GF-D8 (cell line): Measurements from ENCODE around the gene OSBPL6.

ENCODE experiments used
- DNase-seq: peaks from one replicate; lab custom pipeline; 2025; lab: John Stamatoyannopoulos, UW

Gene OSBPL6

GRCh38 chr2:178238750-178239149, 44.4 kb downstream of the OSBPL6 start:
- DNase-seq: no peak

- DNase-seq: no peak
These were observed 47.7 kb downstream of the OSBPL6 start for GRCh38 chr2:178241844-178242551.

GRCh38 chr2:178242552-178242883, 48.2 kb downstream of the OSBPL6 start:
- DNase-seq: no peak

GRCh38 chr2:178243961-178244360, 49.6 kb downstream of the OSBPL6 start:
- no peak for DNase-seq

DNA sequence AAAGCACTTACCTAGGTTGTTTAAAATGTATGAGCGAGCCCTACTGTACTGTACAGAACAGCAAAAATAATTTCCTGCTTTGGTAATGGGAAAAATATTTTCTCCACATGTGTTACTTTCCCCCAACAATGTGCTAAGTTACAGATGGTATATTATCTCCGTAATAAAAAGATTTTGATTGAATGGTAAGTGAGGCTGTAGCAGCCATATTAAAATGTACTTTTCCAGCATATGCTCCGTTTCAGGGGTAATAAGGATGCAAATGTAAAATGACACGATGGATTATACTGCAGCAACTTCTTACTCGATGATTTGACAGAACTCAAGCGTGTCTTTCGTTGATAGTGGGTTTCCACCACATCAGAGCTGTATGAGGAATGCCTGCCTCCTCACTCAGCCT, 50.5 kb downstream of the OSBPL6 start:
- DNase-seq: no peak

DNA sequence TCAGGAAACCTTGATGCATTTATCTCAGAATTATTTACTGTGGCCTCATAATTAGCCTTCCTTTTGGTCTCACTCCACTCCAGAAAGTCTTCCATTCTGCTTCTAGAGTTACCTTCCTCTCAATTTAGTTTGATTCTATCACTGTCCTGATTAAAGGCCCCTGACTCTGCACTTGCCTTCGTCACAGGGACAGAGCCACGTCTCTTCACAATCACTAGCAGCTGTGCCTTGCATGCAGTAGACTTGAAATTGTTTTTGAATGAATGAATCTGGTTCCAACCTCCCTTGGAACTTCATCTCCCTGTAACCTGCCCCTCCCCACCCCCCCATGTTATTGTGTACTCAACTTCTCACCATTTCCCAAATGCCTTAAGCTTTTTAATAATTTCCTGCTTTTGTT, 52.4 kb downstream of the OSBPL6 start:
- no peak for DNase-seq

GRCh38 chr2:178247250-178247649, 52.9 kb downstream of the OSBPL6 start:
- DNase-seq: no peak

- no peak for DNase-seq
These were observed 56.1 kb downstream of the OSBPL6 start for GRCh38 chr2:178250429-178250828.

DNA sequence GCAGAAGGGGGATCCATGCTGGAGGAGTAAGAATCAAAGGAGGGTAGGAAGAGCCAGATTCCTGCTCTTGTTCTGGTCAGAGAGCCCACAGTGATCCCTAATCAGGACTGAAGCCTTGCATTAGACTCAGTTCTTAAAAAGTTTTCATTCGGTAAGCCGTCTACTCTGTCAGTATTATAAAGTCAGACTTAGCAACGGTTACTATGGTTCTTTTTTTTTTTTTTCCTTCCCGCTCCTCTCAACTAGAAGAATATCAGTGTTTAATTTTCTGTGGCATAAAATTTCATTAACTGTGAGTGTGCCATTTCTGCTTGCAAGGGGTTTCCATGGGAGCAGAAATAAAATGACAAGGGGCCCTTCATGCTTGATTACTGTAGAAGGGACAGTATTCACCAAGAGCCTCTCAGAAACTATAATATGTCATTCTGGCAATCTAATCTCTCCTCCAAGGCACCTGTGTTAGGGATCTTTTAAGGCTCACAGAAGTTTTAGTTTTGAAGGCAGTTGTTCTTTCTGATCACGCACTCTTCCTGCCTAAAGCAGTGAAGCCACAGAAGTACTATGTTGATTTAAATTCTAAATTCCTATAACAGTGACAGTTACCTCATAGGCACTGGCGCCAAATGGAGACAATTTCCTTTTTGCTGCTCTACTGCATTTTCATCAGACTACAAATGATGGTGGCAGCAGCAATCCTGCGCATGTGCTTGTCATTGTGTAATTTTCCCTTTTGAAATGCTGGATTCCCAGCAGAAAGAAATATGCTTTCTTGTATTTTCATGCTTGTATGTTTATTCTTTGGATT, 57.0 kb downstream of the OSBPL6 start:
- DNase-seq: no peak

- no peak for DNase-seq
These were observed 62.2 kb downstream of the OSBPL6 start for GRCh38 chr2:178256382-178257042.

DNA sequence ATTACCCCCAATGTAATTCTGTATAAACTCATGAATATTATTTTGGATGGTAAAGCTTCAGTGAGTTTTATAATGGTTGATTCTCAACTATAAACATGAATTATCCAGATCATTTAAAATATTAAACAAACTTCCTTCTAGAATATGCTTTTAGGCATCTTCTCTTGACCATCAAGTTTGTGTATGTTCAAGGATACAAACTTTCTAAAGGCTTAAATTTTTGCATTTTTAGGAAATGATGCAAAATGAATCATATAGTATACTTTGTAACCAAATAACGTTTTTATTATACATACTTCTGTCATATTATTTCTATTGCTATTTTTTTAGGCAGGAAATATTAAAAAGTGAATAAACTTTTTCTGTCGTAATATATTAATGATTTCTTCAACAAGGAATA, 62.8 kb downstream of the OSBPL6 start:
- no peak for DNase-seq

DNA sequence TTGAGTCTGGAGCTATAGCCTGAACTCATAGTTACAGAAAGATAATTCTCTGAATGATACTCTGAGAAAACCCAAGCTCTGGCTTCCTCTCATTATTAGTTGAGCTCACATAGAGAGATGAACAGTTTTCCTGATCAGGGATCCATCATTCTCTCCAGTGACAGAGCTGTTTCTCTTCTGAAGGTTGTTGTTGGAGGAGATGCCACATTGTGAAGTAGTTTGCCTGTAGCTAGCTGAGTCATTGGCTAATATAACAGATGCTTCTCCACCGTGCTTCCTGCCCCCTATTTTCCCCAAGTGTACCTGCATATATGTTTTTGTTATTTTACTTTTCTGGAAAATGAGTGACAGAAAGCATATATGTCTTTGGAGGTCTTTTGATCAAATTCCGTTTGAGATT, 64.6 kb downstream of the OSBPL6 start:
- DNase-seq: no peak

DNA sequence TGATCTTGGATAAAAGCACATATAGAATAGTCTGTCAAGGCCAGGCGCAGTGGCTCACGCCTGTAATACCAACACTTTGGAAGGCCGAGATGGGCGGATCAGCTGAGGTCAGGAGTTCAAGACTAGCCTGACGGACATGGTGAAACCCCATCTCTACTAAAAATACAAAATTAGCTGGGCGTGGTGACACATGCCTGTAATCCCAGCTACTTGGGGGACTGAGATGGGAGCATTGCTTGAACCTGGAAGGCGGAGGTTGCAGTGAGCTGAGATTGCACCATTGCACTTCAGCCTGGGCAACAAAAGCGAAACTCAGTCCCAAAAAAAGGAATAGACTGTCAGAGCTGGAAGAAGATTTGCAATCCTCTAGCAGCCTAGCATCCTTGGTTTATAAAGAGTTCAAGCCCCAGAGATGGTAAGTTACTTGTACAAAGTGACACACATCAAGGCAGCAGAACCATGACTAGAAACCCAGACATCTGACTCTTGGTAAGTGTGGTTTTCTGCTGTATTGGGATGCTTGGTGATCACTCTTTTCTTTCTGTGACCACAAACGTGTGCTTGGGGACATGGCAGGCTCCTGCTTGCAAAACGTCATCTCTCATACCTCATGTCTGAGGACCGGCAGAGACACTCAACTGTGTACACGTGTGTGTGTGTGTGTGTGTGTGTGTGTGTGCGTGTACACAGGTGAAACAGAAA, 69.0 kb downstream of the OSBPL6 start:
- no peak for DNase-seq

DNA sequence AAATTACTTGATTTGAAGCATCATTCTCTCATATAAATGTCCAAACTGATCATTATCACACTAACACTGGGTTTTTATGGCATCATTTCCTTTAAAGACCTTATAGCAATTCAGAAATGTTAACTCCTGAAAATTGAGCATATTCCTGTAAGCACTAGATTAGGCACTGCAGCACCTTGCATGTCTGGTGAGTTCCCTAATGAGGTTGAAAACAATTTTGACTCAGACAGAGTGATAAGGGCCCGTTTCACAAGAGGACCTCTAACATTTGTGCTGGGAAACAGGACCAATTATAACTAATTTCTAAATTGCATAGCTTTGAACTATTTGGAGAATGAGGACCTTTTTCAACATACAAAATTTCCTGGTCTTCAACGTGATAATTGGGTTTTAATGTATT, 69.9 kb downstream of the OSBPL6 start:
- no peak for DNase-seq

- DNase-seq: no peak
These were observed 71.5 kb downstream of the OSBPL6 start for GRCh38 chr2:178265851-178266250.

DNA sequence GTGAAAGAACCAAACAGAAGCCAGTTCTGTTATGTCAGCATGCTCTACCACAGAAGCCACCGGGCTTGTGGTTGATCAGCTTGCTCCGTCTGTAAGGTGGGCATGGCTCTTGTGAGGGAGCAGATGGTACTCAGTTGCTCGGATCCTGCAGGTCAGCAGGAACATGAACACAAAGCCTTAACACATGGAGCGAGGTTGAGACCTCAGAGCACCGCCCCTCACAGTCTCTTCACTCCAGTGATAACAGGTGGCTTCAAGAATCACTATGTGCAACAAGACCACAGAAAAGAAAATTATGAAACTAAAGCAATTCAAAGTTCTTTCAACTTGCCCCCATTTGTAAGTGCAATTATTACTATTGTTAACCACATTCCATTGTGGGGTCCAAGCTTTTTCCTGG, 72.1 kb downstream of the OSBPL6 start:
- no peak for DNase-seq

GRCh38 chr2:178267660-178268059, 73.3 kb downstream of the OSBPL6 start:
- no peak for DNase-seq

DNA sequence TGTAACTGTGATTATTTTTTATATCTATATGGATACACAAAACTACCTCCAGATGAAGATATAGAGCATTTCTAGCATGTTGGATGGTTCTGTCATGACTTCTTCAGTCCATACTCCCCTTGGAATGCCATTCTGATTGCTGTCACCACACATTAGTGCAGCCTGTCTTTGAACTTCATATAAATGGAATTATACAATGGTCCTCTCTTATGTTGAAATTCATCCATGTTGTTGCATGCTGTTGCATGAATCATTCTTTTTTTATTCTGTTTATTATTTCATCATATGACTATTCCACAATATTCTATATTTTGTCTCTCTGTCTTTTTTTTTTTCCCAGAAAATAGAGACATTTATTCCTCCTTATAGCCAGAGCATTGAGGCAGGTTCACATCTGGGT, 74.1 kb downstream of the OSBPL6 start:
- DNase-seq: no peak

DNA sequence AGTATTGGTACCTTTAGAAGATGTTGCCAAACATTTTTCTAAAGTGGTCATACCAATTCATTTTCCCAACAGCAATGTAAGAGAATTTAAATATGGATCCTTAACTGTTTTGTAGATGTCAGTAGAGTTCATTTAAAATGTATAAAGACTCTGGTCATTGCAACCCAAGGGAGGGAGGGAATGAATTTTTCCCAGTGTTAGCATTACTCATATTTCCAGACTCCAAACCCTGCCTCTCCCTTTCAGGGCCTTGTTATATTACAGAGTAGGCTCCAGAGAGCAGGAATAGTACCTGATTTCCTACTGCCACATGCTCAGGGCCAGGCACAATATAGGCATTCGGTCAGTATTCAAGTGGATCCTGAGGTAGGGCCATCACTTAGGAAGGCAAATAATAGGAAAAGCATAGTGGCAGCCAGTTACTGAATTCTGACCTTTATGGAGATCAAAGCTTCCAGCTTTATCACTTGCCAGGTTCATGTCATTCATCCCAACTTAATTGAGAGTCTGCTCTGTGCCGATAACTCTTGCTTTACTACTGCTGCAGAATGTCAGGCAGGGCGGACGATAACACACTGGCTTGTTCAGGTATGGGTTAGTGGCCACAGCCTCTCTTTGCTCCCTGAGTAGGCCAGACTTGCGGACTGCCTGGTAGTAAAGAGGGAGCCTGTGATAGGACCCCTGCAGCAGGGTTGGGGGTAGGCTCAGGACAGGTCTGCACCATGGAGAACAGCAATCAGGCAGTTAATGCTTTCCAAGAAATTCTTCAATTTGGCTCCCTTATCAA, 75.3 kb downstream of the OSBPL6 start:
- DNase-seq: no peak

DNA sequence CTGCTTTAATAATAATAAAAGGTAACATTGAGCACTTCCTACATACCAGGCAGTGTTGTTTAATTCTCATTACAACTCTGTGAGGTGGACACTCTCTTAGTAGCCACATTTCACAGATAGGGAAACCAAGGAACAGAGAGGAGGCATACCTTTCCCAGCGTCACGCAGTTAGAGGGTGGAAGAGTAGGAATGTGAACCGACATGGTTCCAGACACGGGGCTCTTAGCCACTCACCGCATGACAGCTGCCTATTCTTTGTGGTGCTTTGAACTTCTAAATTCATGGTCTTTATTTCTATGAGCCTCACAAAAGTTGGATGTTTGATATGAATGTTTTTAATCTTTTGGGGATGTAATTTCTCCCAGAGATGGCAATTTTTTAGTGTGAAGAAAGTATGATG, 76.0 kb downstream of the OSBPL6 start:
- DNase-seq: no peak

DNA sequence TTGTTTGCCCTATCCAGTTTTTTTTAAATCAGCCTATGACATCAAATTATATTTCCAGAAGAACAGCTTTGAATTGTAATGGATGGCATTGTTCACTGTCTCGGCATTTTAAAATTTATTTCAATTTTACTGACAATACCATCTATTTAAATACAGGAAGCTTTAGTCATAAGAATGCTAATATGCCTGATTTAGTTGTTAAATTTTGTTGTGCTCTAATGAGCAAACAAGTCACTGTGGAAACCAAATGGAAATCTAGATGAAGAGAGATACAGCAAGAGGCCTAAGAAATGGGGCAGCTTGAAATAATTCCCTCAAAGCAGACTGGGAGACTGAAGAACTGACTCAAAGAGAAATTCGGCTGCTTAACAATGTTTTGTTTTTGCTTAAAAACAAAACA, 76.8 kb downstream of the OSBPL6 start:
- DNase-seq: no peak
